ENCODE measurements around the gene KRTAP12-3. TPM values are rescaled to one million over a fixed set of nuclear protein-coding genes. Genes with fewer than 3 reads are reported as not detected.
"Not testable (repeated sequence)": the region's sequence is repeated elsewhere in the genome, so short reads cannot be mapped to it uniquely, and the experiment has no call there.

KRTAP12-3 gene
- total RNA-seq, 3 donors from 2014 or later, result not detected

GRCh38 chr21:44684483-44684882 lies 26.8 kb downstream of the KRTAP12-3 start:
- no peak for TF ChIP-seq CTCF (IDR thresholded peaks at IDR 0.05)
- H3K4me3 ChIP-seq, result no peak overlapping the region
- intact Hi-C loops (cut with DNase I, micrococcal nuclease), result no loop called here
- no peaks in the 10 kb centered on the region for H3K36me3 ChIP-seq (ENCODE audit: low read depth)
- ATAC-seq (no peak), DNase-seq (no peak)
- no peaks in the 10 kb centered on the region for H3K9me3 ChIP-seq
- no peaks in the 10 kb centered on the region for H3K4me1 ChIP-seq (ENCODE audit: low read depth)

GRCh38 chr21:44685050-44685449 lies 27.3 kb downstream of the KRTAP12-3 start:
- not testable (repeated sequence) for ATAC-seq

GRCh38 chr21:44686000-44686781 lies 28.5 kb downstream of the KRTAP12-3 start:
- intact Hi-C loops (cut with DNase I, micrococcal nuclease), result no loop called here
- Histone ChIP-seq H3K36me3 (ENCODE audit: low read depth) (no peaks in the 10 kb centered on the region), H3K4me1 (ENCODE audit: low read depth) (no peaks in the 10 kb centered on the region), H3K4me3 (no peak overlapping the region), H3K9me3 (no peaks in the 10 kb centered on the region)
- TF ChIP-seq CTCF (IDR thresholded peaks at IDR 0.05), result no peak
- no peak for ATAC-seq
- DNase-seq, result no peak

More at GRCh38 chr21:44685050-44685449, 27.3 kb downstream of the KRTAP12-3 start:
- H3K4me1 ChIP-seq (ENCODE audit: low read depth); intact Hi-C loops (cut with DNase I, micrococcal nuclease); H3K36me3 ChIP-seq (ENCODE audit: low read depth); H3K9me3 ChIP-seq; DNase-seq; H3K4me3 ChIP-seq: not testable (repeated sequence)

GRCh38 chr21:44686843-44687561 lies 29.3 kb downstream of the KRTAP12-3 start:
- TF ChIP-seq CTCF (IDR thresholded peaks at IDR 0.05), result no peak
- no peaks in the 10 kb centered on the region for H3K9me3 ChIP-seq
- no peak for ATAC-seq
- no peaks in the 10 kb centered on the region for H3K4me1 ChIP-seq (ENCODE audit: low read depth)
- no peak overlapping the region for H3K4me3 ChIP-seq
- DNase-seq, result no peak
- H3K36me3 ChIP-seq (ENCODE audit: low read depth), result no peaks in the 10 kb centered on the region
- intact Hi-C loops (cut with DNase I, micrococcal nuclease), result no loop called here

- no peak for DNase-seq
- no peak for TF ChIP-seq CTCF (IDR thresholded peaks at IDR 0.05)
- Histone ChIP-seq H3K9me3 (peaks cover 3% of the 10 kb centered on the region), H3K4me1 (ENCODE audit: low read depth) (no peaks in the 10 kb centered on the region), H3K4me3 (no peak overlapping the region), H3K36me3 (ENCODE audit: low read depth) (no peaks in the 10 kb centered on the region)
- ATAC-seq, result no peak
- intact Hi-C loops (cut with DNase I, micrococcal nuclease), result no loop called here
These were observed 29.9 kb downstream of the KRTAP12-3 start for GRCh38 chr21:44687671-44688070.

GRCh38 chr21:44689740-44690139 lies 32.0 kb downstream of the KRTAP12-3 start:
- H3K4me1 ChIP-seq (ENCODE audit: low read depth); H3K4me3 ChIP-seq; intact Hi-C loops (cut with DNase I, micrococcal nuclease); H3K9me3 ChIP-seq; DNase-seq; H3K36me3 ChIP-seq (ENCODE audit: low read depth); ATAC-seq: not testable (repeated sequence)

Data from mucosa of descending colon (tissue), 3 donors.